IPS-18c (cell line): ENCODE measurements around the gene UBXN1.
A peak's percentile ranks its signal among the peaks of the same experiment; 100 is the strongest.

ENCODE experiments used
- H3K4me3 ChIP-seq: 2 replicates; pipeline ENCODE4 v1.7.0; 2013; ENCODE audit warnings: low read depth, mild to moderate bottlenecking, low read length, moderate library complexity; ENCODE audit not compliant: insufficient read depth
- H3K9me3 ChIP-seq: one replicate; pipeline ENCODE4 v1.6.1; 2013; ENCODE audit warnings: mild to moderate bottlenecking, low read length, moderate library complexity; ENCODE audit not compliant: control insufficient read depth, insufficient read depth

The UBXN1 gene

DNA sequence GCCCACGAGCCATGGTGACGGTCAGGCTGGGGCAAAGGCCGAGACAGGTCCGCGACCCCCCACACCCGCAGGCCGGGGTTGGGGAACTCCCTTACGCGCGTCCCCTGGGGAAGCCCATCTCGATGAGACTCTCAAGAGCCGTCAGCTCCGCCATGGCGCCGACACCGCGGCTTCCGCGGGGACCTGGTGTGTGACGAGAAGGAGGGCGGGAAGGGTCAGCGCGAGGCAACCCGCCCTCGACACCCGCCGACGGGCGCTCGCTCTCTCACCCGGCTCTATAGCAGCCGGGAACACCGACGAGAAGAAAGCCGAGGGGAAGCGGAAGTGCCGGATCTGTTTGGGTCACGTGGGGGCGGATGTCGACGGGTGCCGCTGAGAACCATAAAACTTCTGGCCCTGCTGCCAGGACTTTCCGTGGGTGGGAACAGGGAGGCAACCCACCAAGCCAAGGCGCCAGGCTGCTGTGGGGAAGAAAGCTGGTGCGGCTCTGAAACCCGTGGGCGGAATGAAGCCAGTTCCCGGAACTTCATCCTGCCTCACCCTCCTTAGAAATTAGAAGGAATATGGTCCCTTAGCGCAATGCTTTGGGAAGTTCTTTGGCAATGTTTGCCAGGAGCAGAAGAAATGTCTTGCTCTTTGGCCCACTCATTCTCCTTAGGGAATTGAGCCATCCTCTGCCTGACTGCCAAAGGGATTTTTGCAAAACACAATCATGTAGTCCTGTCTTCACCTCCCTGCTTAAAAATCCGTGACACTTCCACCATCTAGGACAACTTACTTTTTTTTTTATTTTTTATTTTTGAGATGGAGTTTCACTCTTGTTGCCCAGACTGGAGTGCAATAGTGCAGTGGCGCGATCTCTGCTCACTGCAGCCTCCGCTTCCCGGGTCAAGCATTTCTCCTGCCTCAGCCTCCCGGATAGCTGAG lies at the start of gene UBXN1:
Gene UBXN1 (minus strand): TSS at position 304 of the 927 bp plus-strand sequence. CDS start 150 bp downstream, at position 154.
- peak within 1 kb of the TSS; percentile 94 for H3K4me3 ChIP-seq
- H3K9me3 ChIP-seq, result no peaks in the 10 kb centered on the region

DNA sequence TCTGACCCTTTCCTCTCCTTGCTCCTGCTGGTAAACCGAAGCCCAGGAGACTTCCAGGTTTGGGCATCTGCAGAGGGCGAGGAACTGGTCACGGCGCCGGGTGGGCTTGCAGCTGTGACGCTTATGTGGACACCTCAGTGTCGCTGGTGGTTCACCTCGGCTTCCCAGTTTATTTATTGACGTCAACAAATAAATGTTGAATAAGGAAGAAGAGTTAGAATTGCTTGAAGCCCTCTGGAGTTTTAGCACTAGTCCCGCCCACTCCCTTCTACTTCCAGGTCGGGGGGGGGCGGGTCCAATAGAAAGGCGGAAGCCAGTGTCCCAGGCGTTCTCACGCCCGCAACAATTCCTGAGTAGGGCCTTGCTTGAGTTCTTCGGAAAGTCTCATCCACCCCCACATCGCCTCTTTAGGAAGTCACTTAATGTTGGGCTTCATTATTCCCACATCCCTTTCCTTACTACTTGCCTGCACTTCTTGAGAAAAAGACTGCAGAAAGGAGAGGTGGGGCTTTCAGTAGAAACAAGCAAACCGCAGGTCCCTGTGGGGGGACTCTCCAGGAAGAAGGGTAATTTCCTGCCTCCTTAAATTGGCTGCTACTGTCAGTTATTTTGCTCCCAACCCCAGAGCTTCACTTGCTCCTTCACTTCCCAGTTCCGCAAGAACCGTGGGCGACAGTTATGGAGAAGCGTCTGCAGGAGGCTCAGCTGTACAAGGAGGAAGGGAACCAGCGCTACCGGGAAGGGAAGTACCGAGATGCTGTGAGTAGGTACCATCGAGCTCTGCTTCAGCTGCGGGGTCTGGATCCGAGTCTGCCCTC lies 49.5 kb upstream of the UBXN1 start, which contains the start of gene TTC9C:
Gene TTC9C (plus strand): TSS at position 316 of the 818 bp plus-strand sequence. CDS start 363 bp downstream, at position 679.
- H3K4me3 ChIP-seq, result peak within 1 kb of the TSS; percentile 98
- peaks cover 2% of the 10 kb centered on the region for H3K9me3 ChIP-seq

- peak overlapping the region; percentile 98 for H3K4me3 ChIP-seq
- H3K9me3 ChIP-seq, result peaks cover 2% of the 10 kb centered on the region
Measured at GRCh38 chr11:62727872-62728170, 48.9 kb upstream of the UBXN1 start.

GRCh38 chr11:62727165-62727871 lies 48.4 kb upstream of the UBXN1 start, which contains the start of gene HNRNPUL2:
Gene HNRNPUL2 (minus strand): TSS chr11:62727457. CDS start chr11:62727156, 301 bp downstream.
- Histone ChIP-seq H3K4me3 (peak within 1 kb of the TSS; percentile 98), H3K9me3 (peaks cover 2% of the 10 kb centered on the region)

DNA sequence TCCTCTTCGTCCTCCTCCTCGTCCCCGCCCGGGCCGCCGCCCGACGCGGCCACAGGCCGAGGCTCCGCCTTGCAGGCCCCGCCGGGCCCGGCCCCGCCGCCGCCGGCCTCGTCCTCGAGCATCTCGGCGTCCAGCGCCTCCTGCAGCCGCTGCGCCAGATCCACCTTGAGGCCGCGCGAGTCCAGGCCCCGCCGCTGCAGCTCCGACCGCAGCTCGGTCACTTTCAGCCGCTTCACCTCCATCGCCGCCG lies 48.0 kb upstream of the UBXN1 start:
- Histone ChIP-seq H3K9me3 (peaks cover 2% of the 10 kb centered on the region), H3K4me3 (peak overlapping the region; percentile 98)

GRCh38 chr11:62726156-62726914 lies 47.5 kb upstream of the UBXN1 start:
- Histone ChIP-seq H3K4me3 (peak overlapping the region; percentile 98), H3K9me3 (peaks cover 2% of the 10 kb centered on the region)

- H3K4me3 ChIP-seq, result peak overlapping the region; percentile 98
- peaks cover 2% of the 10 kb centered on the region for H3K9me3 ChIP-seq
Measured at GRCh38 chr11:62725646-62726045, 46.8 kb upstream of the UBXN1 start.

DNA sequence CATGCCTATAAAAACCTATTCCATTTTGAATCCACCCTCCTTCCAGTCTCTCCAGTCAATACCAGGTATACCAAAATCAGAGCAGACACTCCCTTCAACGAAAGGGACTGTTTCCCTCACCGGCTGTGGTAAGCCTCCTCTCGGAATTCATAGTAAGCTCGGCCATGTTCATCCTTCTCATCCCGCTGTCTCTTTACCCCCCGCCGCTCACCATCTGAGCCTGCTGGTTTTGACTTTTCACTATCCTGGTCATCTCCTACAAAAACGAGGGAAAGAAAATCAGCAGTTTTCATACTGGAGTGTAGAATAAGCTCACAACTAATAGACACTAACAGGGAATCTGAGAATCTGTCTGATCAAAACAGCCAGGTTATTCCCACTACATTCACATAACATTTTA lies 45.3 kb upstream of the UBXN1 start:
- H3K9me3 ChIP-seq, result peaks cover 2% of the 10 kb centered on the region
- no peak overlapping the region for H3K4me3 ChIP-seq

- H3K9me3 ChIP-seq, result peaks cover 2% of the 10 kb centered on the region
- no peak overlapping the region for H3K4me3 ChIP-seq
Measured at GRCh38 chr11:62721994-62722393, 43.1 kb upstream of the UBXN1 start.

GRCh38 chr11:62719302-62719978 lies 40.6 kb upstream of the UBXN1 start:
- H3K4me3 ChIP-seq, result no peak overlapping the region
- no peaks in the 10 kb centered on the region for H3K9me3 ChIP-seq

GRCh38 chr11:62716816-62717215 lies 37.9 kb upstream of the UBXN1 start:
- Histone ChIP-seq H3K9me3 (no peaks in the 10 kb centered on the region), H3K4me3 (no peak overlapping the region)

GRCh38 chr11:62716206-62716605 lies 37.3 kb upstream of the UBXN1 start:
- H3K9me3 ChIP-seq, result no peaks in the 10 kb centered on the region
- no peak overlapping the region for H3K4me3 ChIP-seq

GRCh38 chr11:62715150-62716130 lies 36.6 kb upstream of the UBXN1 start:
- Histone ChIP-seq H3K4me3 (no peak overlapping the region), H3K9me3 (no peaks in the 10 kb centered on the region)

- no peak overlapping the region for H3K4me3 ChIP-seq
- no peaks in the 10 kb centered on the region for H3K9me3 ChIP-seq
Measured at GRCh38 chr11:62713343-62713742, 34.5 kb upstream of the UBXN1 start.

GRCh38 chr11:62712861-62713260 lies 34.0 kb upstream of the UBXN1 start:
- Histone ChIP-seq H3K4me3 (no peak overlapping the region), H3K9me3 (no peaks in the 10 kb centered on the region)
